Measurements from ENCODE around the gene EFNA5.

The EFNA5 gene

DNA sequence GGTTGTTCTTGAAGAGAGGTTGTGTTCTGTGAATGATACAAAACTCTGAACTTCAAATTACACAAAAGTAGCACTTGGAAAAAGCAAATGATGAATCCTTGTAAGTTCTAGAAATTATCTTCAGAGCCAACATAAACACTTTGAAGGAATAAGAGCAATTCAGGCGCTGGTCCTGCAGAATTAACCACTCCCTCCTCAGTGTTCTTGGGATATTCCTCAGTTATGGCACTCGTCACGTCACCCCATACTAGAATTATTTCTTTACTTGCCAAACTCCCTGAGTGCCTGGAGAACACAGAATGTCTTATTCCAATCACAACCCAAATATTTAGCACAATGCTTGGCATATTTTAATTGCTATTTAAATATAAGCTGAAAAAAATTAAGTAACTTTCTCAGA, 126.3 kb downstream of the EFNA5 start:
- no peak for DNase-seq (ENCODE audit: low spot score)

DNA sequence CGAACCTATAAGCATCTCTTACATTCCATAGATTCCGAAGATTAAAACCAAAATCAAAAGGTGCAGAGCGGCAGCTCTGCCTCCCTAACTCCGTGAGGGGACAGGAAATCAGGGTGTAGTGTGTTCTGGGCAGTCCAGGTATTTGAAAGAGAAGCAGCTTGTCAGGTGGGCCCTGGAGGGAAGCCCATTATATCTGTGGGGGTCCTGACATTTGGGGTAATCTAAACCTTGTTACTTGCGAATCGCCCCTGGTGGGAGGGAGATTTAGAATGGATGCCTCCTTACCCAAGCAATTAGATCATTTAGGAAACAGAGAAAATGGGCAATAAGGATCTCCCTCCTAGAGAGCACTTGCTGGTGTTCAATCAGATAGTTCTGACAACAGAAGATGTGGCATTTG, 126.9 kb downstream of the EFNA5 start:
- no peak for DNase-seq (ENCODE audit: low spot score)

DNA sequence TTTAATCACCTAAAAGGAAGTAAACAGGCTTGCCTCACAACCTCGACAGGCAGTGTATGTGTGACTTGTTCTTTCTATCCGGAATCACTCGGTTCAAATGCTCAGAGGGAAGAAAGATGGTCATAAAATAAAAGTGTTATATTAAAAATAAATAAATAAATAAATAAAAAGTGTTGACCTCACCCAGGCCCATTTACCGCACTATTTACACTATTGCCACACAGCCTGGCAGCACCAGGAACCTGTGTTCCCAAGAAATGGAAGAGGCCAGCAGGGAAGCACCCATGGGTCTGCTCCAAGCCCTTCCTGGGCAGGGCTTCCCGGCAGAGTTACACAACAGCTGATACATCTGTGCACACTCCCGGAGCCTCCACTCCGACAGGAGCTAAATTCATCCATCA, 127.9 kb downstream of the EFNA5 start:
- DNase-seq (ENCODE audit: low spot score): no peak

GRCh38 chr5:107542428-107542827, 128.3 kb downstream of the EFNA5 start:
- no peak for DNase-seq (ENCODE audit: low spot score)

- DNase-seq (ENCODE audit: low spot score): no peak
Measured at GRCh38 chr5:107541400-107541799, 129.3 kb downstream of the EFNA5 start.

GRCh38 chr5:107539726-107540330, 130.9 kb downstream of the EFNA5 start:
- DNase-seq (ENCODE audit: low spot score): no peak

GRCh38 chr5:107538805-107539445, 131.8 kb downstream of the EFNA5 start:
- no peak for DNase-seq (ENCODE audit: low spot score)

GRCh38 chr5:107538331-107538730, 132.4 kb downstream of the EFNA5 start:
- DNase-seq (ENCODE audit: low spot score): no peak

DNA sequence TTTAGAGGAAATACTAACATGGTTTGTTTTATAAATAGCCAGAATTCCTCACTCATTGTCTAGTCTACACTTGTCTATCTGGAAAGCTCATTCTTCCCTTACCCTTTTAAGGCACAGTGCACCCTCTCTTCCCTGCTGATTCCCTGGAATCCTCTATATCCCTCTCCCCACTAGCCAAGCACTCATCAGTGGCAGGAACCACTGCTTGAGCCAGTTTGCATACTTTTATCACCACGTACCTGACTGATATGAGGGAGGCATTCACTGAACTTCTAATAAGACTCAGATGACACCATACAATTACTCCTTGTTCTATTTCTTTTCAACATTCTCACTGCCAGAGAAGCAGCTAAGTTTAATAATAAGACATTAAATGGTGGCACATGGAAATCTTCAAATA, 134.9 kb downstream of the EFNA5 start:
- DNase-seq (ENCODE audit: low spot score): no peak

DNA sequence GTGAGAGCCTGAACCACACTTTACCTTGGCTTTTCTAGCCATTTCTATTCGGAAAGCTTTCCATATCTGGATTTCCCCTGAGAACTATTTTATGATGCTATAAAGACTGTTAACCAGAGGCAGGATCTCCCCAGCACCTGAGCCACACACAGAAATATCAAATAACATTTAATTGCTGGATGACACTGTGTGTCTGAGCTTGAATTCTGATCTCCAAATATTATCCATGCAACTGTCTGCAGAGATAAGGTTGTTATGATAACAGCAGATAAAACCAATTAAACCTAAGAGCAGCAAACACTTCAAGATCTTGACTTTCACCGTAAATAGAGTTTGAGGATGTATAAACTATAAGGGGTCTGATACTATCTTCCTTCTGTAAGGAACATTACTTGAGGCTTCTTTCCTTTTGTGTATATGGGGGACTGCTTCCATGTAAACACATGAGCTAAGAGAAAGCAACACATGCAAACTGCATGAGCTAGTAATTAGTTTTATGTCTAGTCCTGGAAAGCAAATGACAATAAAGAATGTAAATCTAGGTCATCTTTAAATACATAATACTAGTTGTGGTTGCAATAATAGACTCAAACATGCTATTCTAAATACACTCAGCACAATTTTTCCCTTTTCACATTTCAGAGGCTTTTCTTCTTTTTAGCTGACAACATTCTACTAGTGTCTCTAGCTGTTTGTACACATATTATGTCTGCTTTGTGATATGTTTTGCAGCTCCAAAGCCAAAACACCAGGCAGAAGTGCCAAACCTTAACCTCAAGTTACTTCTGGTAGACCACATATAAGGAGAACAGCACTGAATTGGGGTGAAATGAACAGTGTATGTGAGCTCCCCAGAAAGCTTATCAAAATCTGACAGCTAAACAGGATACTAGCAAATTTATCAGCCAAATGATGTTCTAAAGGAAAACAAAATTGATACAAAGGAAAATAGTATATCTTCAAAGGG, 136.5 kb downstream of the EFNA5 start:
- no peak for DNase-seq (ENCODE audit: low spot score)

- DNase-seq (ENCODE audit: low spot score): no peak
Measured at GRCh38 chr5:107532916-107533315, 137.8 kb downstream of the EFNA5 start.

GRCh38 chr5:107532169-107532878, 138.4 kb downstream of the EFNA5 start:
- no peak for DNase-seq (ENCODE audit: low spot score)

- no peak for DNase-seq (ENCODE audit: low spot score)
Measured at GRCh38 chr5:107531308-107531707, 139.4 kb downstream of the EFNA5 start.

DNA sequence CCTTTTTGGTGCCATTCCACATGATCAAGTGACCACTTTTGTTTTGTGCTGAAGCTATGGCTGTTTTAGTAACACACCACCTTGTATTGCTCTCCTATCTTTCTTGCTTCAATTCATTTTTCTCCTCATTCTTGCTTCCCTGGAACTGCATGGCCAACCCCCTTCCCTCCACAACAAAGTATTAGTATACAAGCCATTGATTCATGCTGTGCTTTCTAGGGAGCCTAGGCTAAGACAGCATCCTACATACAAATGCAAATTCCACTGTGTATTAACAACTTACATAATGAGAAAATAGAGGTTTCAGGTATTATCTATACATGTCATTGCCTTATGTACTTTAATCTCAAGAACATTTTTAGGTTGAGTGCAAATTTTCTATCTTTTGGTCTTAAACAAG, 141.1 kb downstream of the EFNA5 start:
- no peak for DNase-seq (ENCODE audit: low spot score)

DNA sequence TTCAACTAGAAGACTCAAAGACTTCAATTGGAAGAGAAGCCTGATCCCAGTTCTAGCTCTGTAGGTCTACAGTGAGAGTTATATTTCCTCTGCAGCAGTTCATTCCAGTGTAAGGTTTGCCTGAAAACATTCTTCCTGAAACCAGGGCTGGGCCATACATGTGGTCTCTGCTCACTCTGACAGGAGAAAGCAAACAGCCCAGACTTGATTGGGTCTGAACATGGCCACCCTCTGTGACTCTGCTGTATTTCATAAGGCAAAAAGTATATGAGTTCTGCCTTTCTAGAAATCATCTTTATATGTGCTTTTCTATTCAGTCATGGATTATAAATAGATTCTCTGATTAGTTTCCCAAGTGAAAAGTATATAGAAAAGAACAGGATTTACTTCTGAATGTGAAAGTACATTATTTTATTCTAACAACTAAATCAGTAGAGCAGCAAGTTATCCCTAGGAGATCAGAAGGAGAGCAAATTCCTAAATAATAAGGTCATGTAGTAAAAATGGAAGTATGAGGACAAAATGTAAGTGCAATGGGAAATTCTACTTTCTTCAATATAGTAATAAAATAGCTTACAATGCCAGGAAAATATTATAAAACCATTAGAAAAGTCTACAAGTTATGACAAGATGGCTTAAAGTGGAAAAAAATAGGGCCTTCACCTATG, 144.3 kb downstream of the EFNA5 start:
- DNase-seq (ENCODE audit: low spot score): no peak

DNA sequence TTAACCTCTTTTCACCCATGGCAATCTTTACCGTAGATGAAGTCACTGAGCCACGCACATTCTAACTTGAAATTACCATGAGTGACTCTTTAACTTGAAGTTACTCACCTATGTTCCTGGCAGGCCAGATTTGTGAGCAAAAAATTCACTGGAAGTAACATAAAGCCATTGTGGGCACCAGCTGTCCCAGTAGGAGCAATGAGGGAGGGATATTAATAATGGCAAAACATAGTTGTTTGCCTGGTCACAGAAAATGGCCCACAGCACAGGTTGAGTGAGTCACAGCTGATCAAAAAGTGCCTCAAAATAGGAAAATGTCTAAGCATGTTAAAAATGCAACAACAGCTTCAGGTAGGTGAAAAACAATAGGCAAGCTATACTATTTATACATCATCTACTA, 146.6 kb downstream of the EFNA5 start:
- DNase-seq (ENCODE audit: low spot score): no peak

GRCh38 chr5:107523029-107523680, 147.6 kb downstream of the EFNA5 start:
- no peak for DNase-seq (ENCODE audit: low spot score)

- no peak for DNase-seq (ENCODE audit: low spot score)
Measured at GRCh38 chr5:107522456-107522855, 148.3 kb downstream of the EFNA5 start.

DNA sequence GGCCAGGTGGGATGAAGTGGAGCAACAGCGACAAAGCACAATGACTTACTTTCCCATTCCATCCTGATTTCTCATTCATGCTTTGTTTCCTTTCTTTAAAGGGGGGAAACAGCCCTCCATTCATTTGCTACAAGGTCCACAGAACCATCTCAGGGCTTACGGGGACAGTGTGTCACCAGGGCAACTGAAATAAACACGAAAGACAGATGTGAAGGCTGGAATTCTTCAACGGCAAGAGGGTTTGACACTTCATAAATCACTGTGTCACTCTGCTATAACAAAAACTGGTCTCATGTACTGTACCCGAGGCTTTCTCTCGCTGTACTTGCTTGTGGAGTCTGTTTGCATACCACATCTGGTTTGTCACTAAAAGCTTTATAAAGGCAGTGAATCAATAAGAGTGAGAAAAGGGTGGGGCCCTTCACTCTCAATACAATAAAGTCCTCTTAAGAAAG, 150.8 kb downstream of the EFNA5 start:
- DNase-seq (ENCODE audit: low spot score): no peak

DNA sequence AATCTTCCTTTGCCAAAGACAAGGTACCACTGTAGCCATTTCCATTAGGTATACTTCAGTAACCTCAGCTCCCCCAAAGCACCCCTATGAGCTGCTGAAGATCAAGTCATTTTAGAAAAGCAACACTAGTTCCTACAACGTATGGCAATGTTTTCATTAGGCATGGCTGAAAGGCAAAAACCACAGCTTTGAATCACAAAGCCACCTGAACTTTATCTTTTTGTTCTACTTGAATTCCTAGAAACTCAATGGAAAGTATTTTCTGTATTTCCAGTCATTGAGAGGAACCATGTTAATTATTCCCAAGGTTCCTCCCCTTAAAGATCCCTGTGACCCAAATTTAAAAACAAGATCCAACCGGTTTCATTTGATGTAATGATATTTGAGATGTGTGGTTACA, 152.1 kb downstream of the EFNA5 start:
- DNase-seq (ENCODE audit: low spot score): no peak

DNA sequence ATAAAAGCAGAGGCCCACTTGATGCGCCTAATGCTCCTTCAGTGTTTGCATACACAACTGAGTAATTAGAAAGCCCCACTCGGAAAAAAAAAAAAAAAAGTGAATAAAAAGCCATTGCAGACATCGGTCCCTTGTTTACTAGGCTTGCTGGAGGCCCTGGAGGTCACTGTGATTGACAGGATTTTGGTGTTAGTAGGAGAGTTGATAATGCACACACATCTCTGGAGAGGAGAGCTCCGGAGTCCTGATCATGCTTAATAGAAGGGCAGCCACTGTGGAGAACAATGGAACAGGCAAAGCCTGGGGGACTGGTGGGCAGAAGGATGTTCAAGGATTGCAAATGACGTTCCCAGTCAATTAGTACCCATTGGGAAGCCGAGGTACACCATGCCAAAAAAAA, 152.5 kb downstream of the EFNA5 start:
- no peak for DNase-seq (ENCODE audit: low spot score)

All from putamen (tissue), 1 donor.